B cell (primary cell): ENCODE data around the gene CANX. TPM values are rescaled to one million over a fixed set of nuclear protein-coding genes. Genes with fewer than 3 reads are reported as not detected.

Source experiments
- ATAC-seq: fragments of 200-7000 bp; cut with Tn5 transposase; one replicate; pipeline ENCODE4 v1.10.0; 2021; ENCODE audit warnings: low read depth, mild to moderate bottlenecking, moderate number of reproducible peaks, moderate library complexity
- CTCF ChIA-PET: fragments of 350-600 bp; sonication (Branson Sonifier 250); formaldehyde crosslinking; loops from one replicate; lab custom pipeline; 2021; ENCODE audit warnings: antibody characterized with exemption, inconsistent platforms; lab: Charles Lee
- POLR2A ChIA-PET: fragments of 350-600 bp; sonication (Branson Sonifier 250); formaldehyde crosslinking; loops from one replicate; lab custom pipeline; 2021; ENCODE audit warnings: antibody characterized with exemption; lab: Charles Lee
- DNase-seq: peaks from one replicate; pipeline ENCODE4 v3.0.0; 2013
- H2AFZ ChIP-seq: 2 replicates; pipeline ENCODE4 v1.6.1; 2012; ENCODE audit warnings: mild to moderate bottlenecking, low read depth, low read length; ENCODE audit not compliant: insufficient read depth, poor library complexity, severe bottlenecking
- H3K27ac ChIP-seq, 2 donors: 1 replicate in 1 of 2; 2 replicates in 1 of 2; pipeline ENCODE4 v1.5.1; 2012 to 2013; ENCODE audit warnings: low read length in 2 of 2, mild to moderate bottlenecking in 2 of 2, moderate library complexity in 1 of 2
- H3K27me3 ChIP-seq, 4 experiments: fragments of 200-600 bp in 1 of 4; sonication (generic) in 1 of 4; replicated peaks in 1 of 4; 1 replicate in 2 of 4; 2 replicates in 2 of 4; pipeline versions ENCODE4 v1.6.1 to v1.7.0; 2013 to 2016; ENCODE audit warnings: low read length in 3 of 4, mild to moderate bottlenecking in 2 of 4, mixed read lengths in 1 of 4, moderate library complexity in 1 of 4; ENCODE audit not compliant: insufficient read depth in 4 of 4, control insufficient read depth in 3 of 4; ENCODE audit errors: control extremely low read depth in 1 of 4
- H3K36me3 ChIP-seq, 2 experiments: replicated peaks in 1 of 2; 1 replicate in 1 of 2; 2 replicates in 1 of 2; pipeline versions ENCODE4 v1.6.1 to v1.7.1; 2013; ENCODE audit warnings: low read length in 1 of 2; ENCODE audit not compliant: insufficient read depth in 2 of 2, control insufficient read depth in 1 of 2; ENCODE audit errors: control extremely low read depth in 1 of 2, extremely low read depth in 1 of 2
- H3K4me1 ChIP-seq, 2 donors: fragments of 200-600 bp in 1 of 2; sonication (generic) in 1 of 2; 1 replicate in 1 of 2; 2 replicates in 1 of 2; pipeline versions ENCODE4 v1.5.1 to v1.6.1; 2013 to 2017; ENCODE audit warnings: low read length in 2 of 2; ENCODE audit not compliant: control insufficient read depth in 2 of 2, insufficient read depth in 2 of 2
- H3K4me2 ChIP-seq: replicated peaks from 2 replicates; pipeline ENCODE3; 2012; ENCODE audit warnings: mild to moderate bottlenecking, low read depth, low read length; ENCODE audit not compliant: poor library complexity, severe bottlenecking
- H3K4me3 ChIP-seq, 5 experiments: fragments of 200-600 bp in 1 of 5; sonication (generic) in 1 of 5; 1 replicate in 3 of 5; 2 replicates in 2 of 5; pipeline versions ENCODE4 v1.5.1 to v1.7.0; 2011 to 2016; ENCODE audit warnings: low read length in 4 of 5, mild to moderate bottlenecking in 4 of 5, low read depth in 2 of 5, control low read depth in 1 of 5, moderate library complexity in 1 of 5; ENCODE audit not compliant: insufficient read depth in 1 of 5; ENCODE audit errors: control extremely low read depth in 1 of 5, extremely low read depth in 1 of 5
- H3K79me2 ChIP-seq: fragments of 200-600 bp; sonication (generic); one replicate; pipeline ENCODE4 v1.6.0; 2016; ENCODE audit warnings: low read length; ENCODE audit not compliant: control insufficient read depth, insufficient read depth
- H3K9ac ChIP-seq: fragments of 200-600 bp; sonication (generic); 2 replicates; pipeline ENCODE4 v1.6.1; 2017; ENCODE audit warnings: mild to moderate bottlenecking, low read length, moderate library complexity
- H3K9me3 ChIP-seq, 3 donors: one replicate each; pipeline versions ENCODE4 v1.6.1 to v1.7.1; 2013; ENCODE audit warnings: low read length in 2 of 3; ENCODE audit not compliant: control insufficient read depth in 2 of 3, insufficient read depth in 1 of 3; ENCODE audit errors: control extremely low read depth in 1 of 3
- H4K20me1 ChIP-seq: 2 replicates; pipeline ENCODE4 v1.6.0; 2012; ENCODE audit warnings: mild to moderate bottlenecking, low read length; ENCODE audit not compliant: insufficient read depth, control insufficient read depth, poor library complexity, severe bottlenecking
- H3K27ac Mint-ChIP-seq: one replicate; pipeline ENCODE4 v1.8.0; 2021; ENCODE audit warnings: mixed read lengths
- H3K27me3 Mint-ChIP-seq: one replicate; pipeline ENCODE4 v1.8.0; 2021; ENCODE audit warnings: mixed read lengths
- H3K4me1 Mint-ChIP-seq: one replicate; pipeline ENCODE4 v1.8.0; 2021; ENCODE audit warnings: mixed read lengths
- H3K4me3 Mint-ChIP-seq: one replicate; pipeline ENCODE4 v1.8.0; 2021; ENCODE audit warnings: mixed read lengths
- H3K9me3 Mint-ChIP-seq: one replicate; pipeline ENCODE4 v1.8.0; 2022; ENCODE audit warnings: mixed read lengths; ENCODE audit not compliant: insufficient read depth
- CTCF ChIP-seq: fragments of 200-600 bp; IDR thresholded peaks from one replicate; pipeline ENCODE4 v1.8.0; 2022; ENCODE audit warnings: antibody characterized with exemption, mild to moderate bottlenecking
- EZH2 ChIP-seq: IDR thresholded peaks from 2 replicates; pipeline ENCODE4 v1.6.1; 2012; ENCODE audit warnings: borderline replicate concordance, low read depth, mild to moderate bottlenecking, moderate library complexity, low read length; ENCODE audit not compliant: insufficient read depth, poor library complexity, severe bottlenecking
- WGBS: methylation state at CpG from one replicate; pipeline ENCODE4 v1.1.5; 2013; ENCODE audit warnings: missing lambda C conversion rate; ENCODE audit not compliant: insufficient coverage; 5-methylcytosine and 5-hydroxymethylcytosine counted together
- intact Hi-C: fragments of 100-400 bp; cut with micrococcal nuclease; formaldehyde crosslinking; loops from one replicate; pipeline ENCODE4 v1.10.0; 2022
- polyA plus RNA-seq: library from polyadenylated mRNA; depleted of rRNA; stranded (reverse); fragments of >200 nt; gene quantifications from 2 replicates; pipeline ENCODE4 v1.2.3, GENCODE V29; 2012
- total RNA-seq, 2 donors: library from RNA; stranded (reverse); fragments of 120-200 nt in 1 of 2; gene quantifications; 1 replicate in 1 of 2; 2 replicates in 1 of 2; pipeline versions ENCODE4 v1.2.3 to v1.2.4, GENCODE V29; 2013 to 2022

The CANX gene
- total and polyA plus RNA-seq, 2 donors (not counting 1 experiment from before 2014, with no cell fraction given) = 21.0 to 179 TPM

- peaks cover 55% of the 10 kb centered on the region for H3K79me2 ChIP-seq
- ATAC-seq (no peak), DNase-seq (no peak)
- Mint-ChIP-seq H3K4me3 (peak overlapping the region; percentile 89), H3K27me3 (no peaks in the 10 kb centered on the region), H3K9me3 (no peaks in the 10 kb centered on the region), H3K4me1 (peaks cover 45% of the 10 kb centered on the region), H3K27ac (peak overlapping the region; percentile 90)
- peak overlapping the region; percentile 88 for H2AFZ ChIP-seq
- CTCF ChIA-PET = no interaction called here
- peaks cover 19 to 23% of the 10 kb centered on the region in 2 donors for H3K4me1 ChIP-seq
- peak overlapping the region; percentile 88 for H3K9ac ChIP-seq
- TF ChIP-seq EZH2 (no peak), CTCF (no peak)
- H3K27me3 ChIP-seq = no peaks in the 10 kb centered on the region
- H3K4me3 ChIP-seq = peak overlapping the region; percentile 61 to 93 (median 74)
- intact Hi-C loops = loop anchor here (2.0 to 5.0 kb wide), 4 partner anchors 29 to 759 kb away; partner anchors contain the start of genes CNOT6, HNRNPH1 and MAPK9
- 0% methylated on average over 1 of the region's 2 CpGs for WGBS
- POLR2A ChIA-PET = no interaction called here
- H3K27ac ChIP-seq = peak overlapping the region; percentile 33 to 89
- H4K20me1 ChIP-seq = peaks cover 44% of the 10 kb centered on the region
- H3K4me2 ChIP-seq = peak overlapping the region; percentile 91
- H3K36me3 ChIP-seq = peaks cover 2 to 19% of the 10 kb centered on the region in 2 experiments
- H3K9me3 ChIP-seq = no peaks in the 10 kb centered on the region
Observed at GRCh38 chr5:179733772-179734126, 35.0 kb downstream of the CANX start.

- peaks cover 19 to 23% of the 10 kb centered on the region in 2 donors for H3K4me1 ChIP-seq
- no peak for TF ChIP-seq CTCF
- no peak for TF ChIP-seq EZH2
- peak overlapping the region in 1 of 5 experiments; percentile 93 for H3K4me3 ChIP-seq
- H4K20me1 ChIP-seq = peaks cover 53% of the 10 kb centered on the region
- CTCF ChIA-PET = interaction anchor here (1.3 kb wide), 1 partner anchor 29 kb away, joined by 5 read pairs; no protein-coding TSS in a partner anchor
- peaks cover 64% of the 10 kb centered on the region for H3K79me2 ChIP-seq
- ATAC-seq = no peak
- H3K4me2 ChIP-seq = peak overlapping the region; percentile 91
- peak overlapping the region in 1 of 2 donors; percentile 89 for H3K27ac ChIP-seq
- DNase-seq = no peak
- Mint-ChIP-seq H3K4me1 (peaks cover 47% of the 10 kb centered on the region), H3K27me3 (no peaks in the 10 kb centered on the region), H3K4me3 (peak overlapping the region; percentile 89), H3K9me3 (no peaks in the 10 kb centered on the region), H3K27ac (peak overlapping the region; percentile 66)
- H3K36me3 ChIP-seq = peaks cover 2 to 19% of the 10 kb centered on the region in 2 experiments
- no peaks in the 10 kb centered on the region for H3K27me3 ChIP-seq
- peak overlapping the region; percentile 88 for H3K9ac ChIP-seq
- POLR2A ChIA-PET = no interaction called here
- H3K9me3 ChIP-seq = no peaks in the 10 kb centered on the region
- no peak overlapping the region for H2AFZ ChIP-seq
- 94% methylated on average over 4 of the region's 12 CpGs for WGBS
- intact Hi-C loops = loop anchor here (5.0 kb wide), 2 partner anchors 558 to 758 kb away; partner anchors contain the start of genes CNOT6 and MAPK9
Observed at GRCh38 chr5:179734536-179735164, 35.9 kb downstream of the CANX start.
